SK-N-MC (cell line): ENCODE measurements around the gene DOCK8.

Experiments
- EZH2 ChIP-seq: fragments of 200-600 bp; sonication (generic); IDR thresholded peaks from one replicate; pipeline ENCODE4 v1.6.1; 2017; ENCODE audit warnings: antibody characterized with exemption
- POLR2AphosphoS5 ChIP-seq: IDR thresholded peaks from 2 replicates; pipeline ENCODE4 v1.6.1; 2012; ENCODE audit warnings: mild to moderate bottlenecking, low read depth, low read length, borderline replicate concordance

GRCh38 chr9:503881-504852 lies 289.5 kb downstream of the DOCK8 start, which contains the start of gene KANK1:
- TF ChIP-seq POLR2AphosphoS5, result no peak
- no peak for TF ChIP-seq EZH2
